Activated T-cell treated with anti-CD3 and anti-CD28 coated beads for 24 hours (primary cell): ENCODE data around the gene PANK1.

ENCODE experiments used
- DNase-seq: peaks from one replicate; pipeline ENCODE4 v3.0.0-alpha.2; 2020; ENCODE audit warnings: low read depth

The PANK1 gene

DNA sequence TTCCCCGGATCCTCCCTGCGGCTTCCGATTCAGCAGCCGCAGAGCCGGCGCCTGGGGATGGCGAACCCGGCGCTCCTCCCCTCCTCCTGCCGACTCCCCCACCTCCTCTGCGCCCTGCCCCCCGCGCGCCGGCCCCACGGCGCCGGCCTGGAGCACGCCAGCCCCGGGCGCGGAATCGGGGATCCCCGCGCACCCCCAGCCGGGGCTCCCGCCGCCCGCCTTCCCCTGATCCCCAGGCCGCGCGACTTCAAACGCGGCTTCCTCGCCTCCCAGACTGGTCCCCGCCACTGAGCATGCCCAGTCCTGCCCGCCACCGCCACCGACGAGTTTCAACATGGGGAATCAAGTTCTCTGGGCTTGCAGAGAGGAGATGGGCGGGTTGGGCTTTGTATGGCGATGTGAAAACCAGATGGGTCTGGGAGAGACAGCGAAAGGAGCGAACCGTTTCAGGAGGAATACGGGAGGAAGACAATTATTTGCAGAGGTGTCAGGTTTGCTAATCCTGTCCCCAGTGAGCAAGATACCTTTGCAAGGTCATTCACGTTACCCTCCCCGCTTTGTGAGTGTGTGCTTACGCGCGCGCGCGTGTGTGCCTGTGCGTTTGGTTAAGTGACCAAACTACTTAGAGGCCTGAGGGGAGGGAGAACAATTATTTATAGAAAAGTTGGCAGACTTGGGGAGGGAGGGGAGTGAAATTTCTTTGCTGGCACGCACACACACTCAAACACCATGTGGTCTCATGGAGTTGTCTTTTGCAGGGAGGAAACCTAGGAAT lies at the start of gene PANK1:
TSS of gene PANK1 (minus strand) at position 276 of the 775 bp plus-strand sequence. CDS start 351 bp downstream, outside the sequence.
- peak; percentile 71 for DNase-seq

DNA sequence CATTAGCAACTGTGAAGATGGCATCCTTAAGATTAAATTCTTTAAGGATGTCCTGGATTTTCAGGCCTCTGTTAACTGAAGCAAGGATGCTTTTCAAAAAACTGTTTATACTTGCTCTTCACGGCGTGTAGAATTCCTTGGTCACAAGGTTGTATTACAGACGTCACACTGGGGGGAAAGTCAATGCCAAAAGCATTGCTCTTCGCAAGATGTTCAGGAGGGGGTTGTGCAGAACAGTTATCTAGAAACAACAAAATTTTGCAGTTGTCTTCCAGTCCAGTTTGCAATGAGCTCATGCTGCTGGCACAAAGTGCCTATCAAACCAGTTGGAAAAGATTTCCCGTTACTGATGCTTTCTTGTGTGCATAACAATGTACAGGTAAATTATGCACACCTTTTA lies 48.1 kb upstream of the PANK1 start:
- no peak for DNase-seq

GRCh38 chr10:89692416-89692815 lies 47.4 kb upstream of the PANK1 start:
- no peak for DNase-seq

GRCh38 chr10:89690027-89690426 lies 45.0 kb upstream of the PANK1 start:
- DNase-seq, result no peak

DNA sequence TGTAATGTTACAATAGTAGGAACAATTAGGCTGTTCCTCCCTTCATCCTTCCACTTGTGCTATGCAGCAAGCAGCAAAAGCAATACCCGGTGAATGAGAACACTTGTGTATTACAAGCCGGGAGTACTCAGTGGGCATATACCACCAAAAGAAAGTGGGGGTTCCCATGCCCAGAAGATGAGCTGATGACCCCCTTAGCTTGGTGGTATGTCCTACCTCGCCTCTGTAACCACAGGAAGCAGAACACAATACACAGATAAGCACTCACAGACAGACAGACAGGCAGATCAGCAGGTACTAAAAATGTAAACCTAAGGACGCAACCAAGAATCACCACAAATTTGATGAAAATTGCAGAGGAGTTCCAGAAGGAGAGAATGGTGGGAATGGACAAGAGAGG lies 40.9 kb upstream of the PANK1 start:
- DNase-seq, result no peak

- no peak for DNase-seq
Observed at GRCh38 chr10:89684604-89685003, 39.6 kb upstream of the PANK1 start.

DNA sequence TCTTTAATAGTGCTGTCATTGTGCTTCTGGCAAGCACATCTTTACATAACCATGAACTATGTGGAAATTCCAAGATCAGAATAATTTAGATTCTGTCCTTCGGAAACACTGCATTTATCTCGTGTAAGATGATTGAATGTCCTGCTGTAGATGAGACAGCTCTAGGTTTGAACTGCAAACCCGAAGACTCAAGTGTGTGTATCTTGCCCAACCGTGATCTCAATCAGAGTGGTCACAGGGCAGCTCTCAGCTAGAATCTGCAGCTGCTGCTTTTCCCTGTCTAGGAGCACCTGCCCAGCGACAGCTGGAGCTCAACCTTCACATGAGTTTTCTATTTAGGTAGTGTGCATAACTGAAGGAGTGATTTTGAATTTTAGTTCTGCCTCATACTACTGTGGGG lies 38.8 kb upstream of the PANK1 start:
- no peak for DNase-seq

GRCh38 chr10:89679986-89680385 lies 34.9 kb upstream of the PANK1 start:
- no peak for DNase-seq

DNA sequence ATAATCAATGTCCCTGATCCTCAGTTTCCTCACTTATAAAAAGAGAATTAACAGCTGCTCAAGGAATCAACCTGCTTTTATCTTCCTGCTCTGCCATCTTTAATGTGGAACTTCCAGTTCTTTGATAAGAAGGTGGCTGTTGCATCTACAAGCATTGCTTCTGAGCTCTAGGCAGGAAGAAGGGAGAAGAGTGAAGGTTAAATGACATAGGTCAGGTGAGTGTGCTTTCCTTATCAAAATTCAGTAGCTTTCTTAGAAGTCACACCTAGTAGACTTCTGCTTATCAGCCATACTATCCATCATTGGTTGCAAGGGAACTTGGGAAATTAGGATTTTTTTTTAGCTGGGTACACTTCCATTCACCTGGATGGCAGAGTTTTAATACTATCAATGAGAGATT lies 32.3 kb upstream of the PANK1 start:
- DNase-seq, result no peak

DNA sequence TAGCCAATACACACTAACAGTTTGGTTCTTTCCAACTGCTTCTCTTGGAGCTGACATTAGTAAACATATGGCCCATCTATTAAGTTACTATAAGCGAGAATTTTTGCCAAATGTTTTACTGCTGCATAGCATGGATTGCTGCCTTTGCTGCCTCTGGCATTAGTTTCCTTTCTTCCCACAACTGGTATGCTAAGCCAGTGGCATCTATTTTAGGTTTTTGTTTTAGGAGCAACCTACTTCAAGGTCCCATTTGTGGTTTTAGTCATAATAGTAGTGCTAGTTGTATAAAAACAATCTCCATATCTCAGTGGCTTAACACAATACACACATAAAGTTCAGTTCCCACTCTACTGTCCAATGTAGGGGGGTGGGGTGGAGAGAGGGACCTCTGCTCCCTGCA lies 25.9 kb upstream of the PANK1 start:
- DNase-seq, result no peak

GRCh38 chr10:89669985-89670384 lies 24.9 kb upstream of the PANK1 start:
- DNase-seq, result no peak

DNA sequence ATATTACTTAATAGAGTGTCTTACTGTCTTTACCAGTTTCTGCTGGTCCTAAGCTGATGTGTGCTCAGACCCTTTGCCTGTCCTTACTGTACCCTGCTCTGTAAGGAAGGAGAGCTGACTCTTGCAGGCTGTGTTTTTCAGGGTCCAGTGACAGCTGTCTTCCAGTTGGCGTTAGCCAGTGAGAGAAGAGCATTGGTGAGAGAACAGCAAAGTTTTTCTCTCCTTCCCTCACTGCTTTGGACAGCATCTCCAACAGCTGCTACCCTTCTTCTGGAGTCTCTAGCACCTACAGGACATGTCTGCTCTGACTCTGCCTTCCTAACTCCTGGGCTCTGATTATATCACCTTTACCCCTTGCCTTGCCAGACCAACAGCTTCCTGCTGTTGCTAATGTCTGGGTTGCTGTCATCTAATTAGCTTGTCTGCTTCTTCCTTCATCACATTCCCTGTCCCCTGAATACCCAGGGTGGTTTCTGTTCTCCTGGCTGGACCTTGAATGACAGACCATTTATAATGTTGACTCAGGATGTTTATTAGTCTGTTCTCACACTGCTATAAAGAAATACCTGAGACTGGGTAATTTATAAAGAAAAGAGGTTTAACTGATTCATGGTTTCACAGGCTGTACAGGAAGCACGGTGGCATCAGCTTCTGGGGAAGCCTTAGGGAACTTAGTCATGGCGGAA lies 23.5 kb upstream of the PANK1 start:
- DNase-seq, result no peak

DNA sequence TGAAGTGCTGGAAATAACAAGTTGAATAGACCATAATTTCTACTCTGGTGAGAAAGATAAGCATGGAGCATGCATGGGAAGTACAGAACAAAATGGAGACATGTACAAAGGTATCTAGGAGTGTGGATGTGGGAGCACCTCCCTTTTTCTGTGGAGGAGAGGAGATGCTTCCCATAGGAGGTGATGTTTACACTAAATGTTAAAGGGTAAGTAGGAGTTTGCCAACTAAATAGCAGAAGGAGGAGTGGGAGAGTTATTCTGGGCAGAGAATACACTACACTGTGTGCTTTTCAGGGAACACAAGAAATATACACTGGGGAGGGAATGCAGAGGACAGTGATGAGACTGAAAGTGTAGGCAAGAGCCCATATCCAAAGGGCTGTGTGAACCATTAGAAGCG lies 21.1 kb upstream of the PANK1 start:
- no peak for DNase-seq

DNA sequence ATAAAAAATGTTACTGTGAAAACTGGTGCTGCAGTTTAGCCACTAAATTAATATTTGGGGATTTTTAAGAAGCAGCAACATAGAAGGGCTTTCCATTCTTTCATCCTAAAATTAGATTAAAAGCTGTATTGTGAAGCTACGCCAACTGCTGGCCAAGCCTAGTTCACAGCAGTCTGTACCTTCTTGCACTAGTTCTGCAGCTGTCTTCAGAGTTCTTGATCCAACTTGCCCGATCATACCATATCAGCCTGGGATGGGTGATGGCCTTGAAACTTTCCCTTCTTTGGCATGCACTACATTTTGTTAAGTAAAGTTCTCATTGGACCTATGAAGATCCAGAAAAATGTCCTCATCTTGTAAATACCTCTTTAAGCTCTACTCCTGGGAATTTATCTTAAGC lies 20.3 kb upstream of the PANK1 start:
- no peak for DNase-seq

DNA sequence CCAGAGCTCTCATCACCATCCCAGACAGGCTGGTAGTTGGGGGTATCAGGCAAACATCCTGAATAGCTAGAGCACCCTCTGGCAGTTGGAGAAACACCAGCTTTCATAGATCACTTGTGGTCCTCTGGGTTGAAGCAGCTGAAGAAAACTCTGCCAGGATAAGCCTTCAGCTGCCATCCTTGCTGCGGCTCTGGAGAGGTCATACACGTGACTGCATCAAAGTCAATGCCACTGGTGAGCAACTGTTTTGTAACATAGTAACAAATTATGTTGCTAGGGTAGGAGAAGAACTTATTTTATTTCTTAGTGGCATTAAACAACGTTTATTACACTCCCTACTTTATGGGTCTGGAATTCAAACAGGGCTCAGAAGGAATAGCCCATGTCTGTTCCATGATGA lies 19.2 kb upstream of the PANK1 start:
- DNase-seq, result no peak

DNA sequence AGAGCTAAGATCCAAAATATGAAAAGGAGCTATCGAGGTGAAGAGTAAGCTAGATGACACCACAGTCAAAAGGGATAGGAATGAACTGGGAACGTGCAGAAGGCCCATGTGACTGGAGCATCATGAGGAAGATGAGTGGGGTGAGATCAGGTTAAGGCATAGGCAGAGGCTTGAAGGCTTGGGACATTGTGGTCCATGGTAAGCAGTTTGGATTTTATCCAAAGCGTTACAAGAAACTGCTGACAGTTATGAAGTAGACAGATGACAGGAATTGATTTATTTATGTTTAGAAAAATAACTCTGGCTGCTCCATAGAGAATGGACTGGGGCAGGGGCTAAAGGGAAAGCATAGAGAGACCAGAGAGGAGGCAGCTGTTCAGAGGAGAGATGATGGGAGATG lies 18.1 kb upstream of the PANK1 start:
- DNase-seq, result no peak

- DNase-seq, result no peak
Observed at GRCh38 chr10:89662596-89662995, 17.6 kb upstream of the PANK1 start.

DNA sequence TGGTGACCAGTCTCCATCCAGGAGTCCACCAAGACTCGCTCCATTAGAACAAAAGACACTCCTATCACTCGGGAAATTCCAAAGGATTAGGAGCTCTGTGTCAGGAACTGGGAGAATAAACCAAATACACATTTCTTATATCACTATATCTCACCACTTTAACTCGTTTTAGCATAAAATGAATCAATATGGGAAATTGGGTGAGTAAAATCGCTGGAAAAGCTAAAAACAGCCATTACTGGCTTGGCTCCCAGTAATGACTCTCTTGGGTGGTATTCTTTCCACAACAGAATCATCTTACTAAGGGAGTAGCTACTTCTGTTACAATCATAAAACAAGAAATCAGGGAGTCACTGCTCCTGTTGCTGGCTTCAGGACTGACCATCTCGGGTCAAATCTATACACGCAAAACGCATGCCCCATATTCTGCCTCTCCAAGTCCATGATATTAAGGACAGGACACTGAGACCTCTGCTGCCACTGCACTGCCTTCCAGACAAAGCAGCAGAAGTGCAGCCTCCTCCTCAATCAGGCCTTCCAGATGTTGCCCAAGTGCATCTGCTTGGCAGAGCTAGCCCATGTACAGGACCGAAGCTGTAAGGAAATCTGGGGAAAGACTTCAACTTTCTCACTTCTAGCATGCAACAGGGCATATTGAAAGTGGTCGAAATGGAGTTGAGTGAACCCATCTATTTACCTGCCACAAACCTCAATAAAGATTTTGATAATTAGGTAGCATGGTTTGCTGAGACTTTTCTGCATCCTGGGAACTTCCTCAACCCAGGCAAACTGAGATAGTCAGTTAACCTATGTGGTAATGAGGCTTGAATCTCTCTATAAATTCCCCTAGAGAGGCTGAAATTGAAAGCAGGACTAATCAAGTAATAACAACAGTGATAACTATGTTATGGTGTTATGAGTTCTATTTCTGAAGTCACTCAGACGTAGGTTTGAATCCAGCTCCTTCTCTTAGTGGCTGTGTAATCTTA lies 14.4 kb upstream of the PANK1 start:
- DNase-seq, result no peak

GRCh38 chr10:89657302-89657701 lies 12.3 kb upstream of the PANK1 start:
- no peak for DNase-seq

GRCh38 chr10:89655722-89656121 lies 10.7 kb upstream of the PANK1 start:
- no peak for DNase-seq

GRCh38 chr10:89653410-89653869 lies 8.4 kb upstream of the PANK1 start:
- DNase-seq, result no peak

DNA sequence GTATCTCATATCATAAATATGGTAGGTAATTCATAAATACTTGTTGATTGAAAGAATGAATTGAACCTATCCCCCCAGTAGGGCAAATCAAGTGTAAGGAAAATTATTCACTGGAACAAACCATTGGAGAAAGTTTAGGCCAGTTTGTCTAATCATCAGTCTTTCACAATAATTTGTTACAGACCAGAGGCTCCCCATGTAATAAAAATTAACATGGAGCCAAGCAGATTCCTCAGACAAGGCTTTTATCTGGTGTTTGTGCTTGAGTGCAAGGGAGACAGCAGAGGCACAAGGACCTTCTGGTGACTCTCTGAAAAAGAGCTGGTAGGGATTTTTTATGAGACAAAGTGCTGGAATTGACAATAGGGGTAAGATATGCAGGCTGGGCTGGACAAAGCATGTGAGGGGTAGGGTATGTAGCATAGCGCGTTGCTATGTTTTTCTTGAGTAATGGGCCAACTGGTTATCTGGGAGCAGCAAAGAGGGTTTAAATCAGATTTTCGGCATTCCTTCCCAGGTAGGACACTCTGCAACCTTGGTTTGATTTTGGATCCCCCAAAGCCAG lies 7.8 kb upstream of the PANK1 start:
- DNase-seq, result no peak
